Right lobe of liver (tissue), 6 donors: Measurements from ENCODE around the gene STX7. TPM values are rescaled to one million over a fixed set of nuclear protein-coding genes. Genes with fewer than 3 reads are reported as not detected.

Source experiments
- ATAC-seq, 4 donors: fragments of 200-7000 bp; cut with Tn5 transposase; one replicate each; pipeline ENCODE4 v1.9.1; 2020; ENCODE audit warnings: mild to moderate bottlenecking in 4 of 4, moderate library complexity in 4 of 4
- DNase-seq, 3 donors: peaks; one replicate each; pipeline ENCODE4 v3.0.0-alpha.2; 2020
- H3K27ac ChIP-seq, 3 donors: fragments of 200-600 bp; one replicate each; pipeline ENCODE4 v1.8.0; 2022
- H3K27me3 ChIP-seq, 2 donors: fragments of 200-600 bp; one replicate each; pipeline ENCODE4 v1.8.0; 2022
- H3K36me3 ChIP-seq, 4 donors: fragments of 200-600 bp; sonication (generic) in 1 of 4; one replicate each; pipeline versions ENCODE4 v1.5.1 to v1.8.0; 2017 to 2022; ENCODE audit warnings: control low read depth in 1 of 4
- H3K4me1 ChIP-seq, 4 donors: fragments of 200-600 bp; sonication (generic) in 1 of 4; one replicate each; pipeline versions ENCODE4 v1.5.1 to v1.8.0; 2017 to 2022; ENCODE audit warnings: control low read depth in 1 of 4
- H3K4me3 ChIP-seq, 3 donors: fragments of 200-600 bp; one replicate each; pipeline ENCODE4 v1.8.0; 2022
- H3K9me3 ChIP-seq, 4 donors: fragments of 200-600 bp; sonication (generic) in 1 of 4; one replicate each; pipeline versions ENCODE4 v1.5.1 to v1.8.0; 2017 to 2022; ENCODE audit warnings: control low read depth in 1 of 4
- CTCF ChIP-seq, 4 donors: fragments of 200-600 bp in 3 of 4; fragments of 450-650 bp in 1 of 4; IDR thresholded peaks; one replicate each; pipeline versions ENCODE4 v1.5.1 to v1.8.0; 2016 to 2022; ENCODE audit warnings: antibody characterized with exemption in 4 of 4, mild to moderate bottlenecking in 2 of 4
- POLR2A ChIP-seq: fragments of 450-650 bp; IDR thresholded peaks from one replicate; pipeline ENCODE4 v1.6.1; 2017; ENCODE audit warnings: antibody characterized with exemption, mild to moderate bottlenecking
- WGBS: methylation state at CpG from one replicate; pipeline ENCODE4 v1.1.6; 2018; ENCODE audit warnings: low coverage, low lambda C conversion rate; ENCODE audit not compliant: insufficient coverage; ENCODE audit errors: missing lambda C conversion rate; 5-methylcytosine and 5-hydroxymethylcytosine counted together
- intact Hi-C, 2 donors: fragments of 100-400 bp; cut with DNase I; formaldehyde crosslinking; loops; one replicate each; pipeline versions ENCODE4 v1.11.2 to v1.14.1; 2022
- total RNA-seq, 6 experiments: library from RNA; depleted of rRNA in 2 of 6; stranded (reverse); fragments of >200 nt in 2 of 6; fragmentation: NEBNext Ultra II Directional in 3 of 6; extraction: Animal tissue kit (Norgen Biotek cat#: 25700) in 3 of 6; gene quantifications; one replicate each; pipeline versions ENCODE4 v1.1.0 to v1.2.4, GENCODE V29; 2016 to 2023
- donor health status: DM: no; HTN: yes; CAD: no.
- donor health status: DM: no; HTN: no; CAD: no.
- donor health status: DM: no; HTN: no; CAD: no.
- donor health status: DM: no; HTN: yes; CAD: no.
- donor health status: DM: no; HTN: yes; CAD: no.

STX7 gene
- total RNA-seq, 6 experiments from 2014 or later: 14.9 to 28.5 (median 17.0) TPM

GRCh38 chr6:132505158-132505557 lies 7.8 kb downstream of the STX7 start:
- Histone ChIP-seq H3K4me3 (no peak overlapping the region), H3K27ac (no peak overlapping the region), H3K4me1 (no peaks in the 10 kb centered on the region), H3K9me3 (no peaks in the 10 kb centered on the region), H3K36me3 (peaks cover 0 to 14% (median 5%) of the 10 kb centered on the region in 4 donors), H3K27me3 (no peaks in the 10 kb centered on the region)
- ATAC-seq: no peak
- TF ChIP-seq CTCF (IDR thresholded peaks at IDR 0.05): no peak
- TF ChIP-seq POLR2A: no peak
- intact Hi-C loops: no loop called here
- no CpG with 5 or more reads among the region's 1 CpG for WGBS
- no peak for DNase-seq

GRCh38 chr6:132504757-132505156 lies 8.2 kb downstream of the STX7 start:
- no peak for TF ChIP-seq POLR2A
- TF ChIP-seq CTCF (IDR thresholded peaks at IDR 0.05): no peak
- DNase-seq (no peak), ATAC-seq (no peak)
- Histone ChIP-seq H3K4me3 (no peak overlapping the region), H3K4me1 (no peaks in the 10 kb centered on the region), H3K27ac (no peak overlapping the region), H3K9me3 (no peaks in the 10 kb centered on the region), H3K27me3 (no peaks in the 10 kb centered on the region), H3K36me3 (peaks cover 0 to 14% (median 5%) of the 10 kb centered on the region in 4 donors)
- 83% methylated on average over 5 of the region's 5 CpGs for WGBS
- intact Hi-C loops: no loop called here

- no peaks in the 10 kb centered on the region for H3K9me3 ChIP-seq
- H3K4me1 ChIP-seq: peaks cover 0 to 9% (median 0%) of the 10 kb centered on the region in 4 donors
- intact Hi-C loops: no loop called here
- H3K36me3 ChIP-seq: peaks cover 0 to 14% (median 5%) of the 10 kb centered on the region in 4 donors
- DNase-seq (no peak), ATAC-seq (peak; percentile 48 to 82 (median 67))
- no peak overlapping the region for H3K27ac ChIP-seq
- H3K27me3 ChIP-seq: no peaks in the 10 kb centered on the region
- TF ChIP-seq POLR2A (no peak), CTCF (IDR thresholded peaks at IDR 0.05) (no peak)
- H3K4me3 ChIP-seq: no peak overlapping the region
- WGBS: 46% methylated on average over 4 of the region's 4 CpGs
Observed at GRCh38 chr6:132499757-132500156, 13.2 kb downstream of the STX7 start.

GRCh38 chr6:132498638-132499037 lies 14.3 kb downstream of the STX7 start:
- H3K36me3 ChIP-seq: peaks cover 0 to 14% (median 5%) of the 10 kb centered on the region in 4 donors
- TF ChIP-seq CTCF (IDR thresholded peaks at IDR 0.05): no peak
- no peak for TF ChIP-seq POLR2A
- no peak for DNase-seq
- intact Hi-C loops: no loop called here
- no peak overlapping the region for H3K4me3 ChIP-seq
- peaks cover 0 to 9% (median 0%) of the 10 kb centered on the region in 4 donors for H3K4me1 ChIP-seq
- peak in 1 of 4 donors; percentile 46 for ATAC-seq
- WGBS: 66% methylated on average over 3 of the region's 3 CpGs
- no peak overlapping the region for H3K27ac ChIP-seq
- H3K9me3 ChIP-seq: no peaks in the 10 kb centered on the region
- no peaks in the 10 kb centered on the region for H3K27me3 ChIP-seq
